H9 (cell line): ENCODE data around the gene KRTAP16-1. TPM values are rescaled to one million over a fixed set of nuclear protein-coding genes. Genes with fewer than 3 reads are reported as not detected.

ENCODE experiments used
- DNase-seq: peaks from one replicate; pipeline ENCODE4 v3.0.0-alpha.2; 2017
- H2AFZ ChIP-seq: one replicate; pipeline ENCODE4 v1.6.1; 2013; ENCODE audit warnings: mild to moderate bottlenecking, low read length, control low read depth, moderate library complexity
- H2AK5ac ChIP-seq: 2 replicates; pipeline ENCODE4 v1.6.1; 2013; ENCODE audit warnings: low read length, control low read depth, mixed read lengths; ENCODE audit not compliant: insufficient read length
- H2BK120ac ChIP-seq: one replicate; pipeline ENCODE4 v1.6.1; 2013; ENCODE audit warnings: low read depth, mild to moderate bottlenecking, low read length, control low read depth, inconsistent platforms; ENCODE audit not compliant: poor library complexity, severe bottlenecking
- H2BK12ac ChIP-seq: 2 replicates; pipeline ENCODE4 v1.6.1; 2013; ENCODE audit warnings: low read length, control low read depth, mixed read lengths, low read depth; ENCODE audit not compliant: insufficient read length
- H2BK15ac ChIP-seq: 2 replicates; pipeline ENCODE4 v1.6.1; 2013; ENCODE audit warnings: low read depth, low read length, control low read depth
- H2BK20ac ChIP-seq: one replicate; pipeline ENCODE4 v1.6.1; 2013; ENCODE audit warnings: low read depth, mild to moderate bottlenecking, low read length, control low read depth, inconsistent platforms; ENCODE audit not compliant: poor library complexity, severe bottlenecking
- H2BK5ac ChIP-seq: 2 replicates; pipeline ENCODE4 v1.6.1; 2013; ENCODE audit warnings: low read length, control low read depth, mixed read lengths; ENCODE audit not compliant: insufficient read length
- H3K14ac ChIP-seq: 2 replicates; pipeline ENCODE4 v1.6.1; 2013; ENCODE audit warnings: low read length, control low read depth; ENCODE audit not compliant: insufficient read depth
- H3K18ac ChIP-seq: 2 replicates; pipeline ENCODE4 v1.6.1; 2013; ENCODE audit warnings: low read depth, mild to moderate bottlenecking, mixed read lengths, low read length, control low read depth; ENCODE audit not compliant: insufficient read length
- H3K23ac ChIP-seq: 2 replicates; pipeline ENCODE4 v1.6.1; 2013; ENCODE audit warnings: low read length, control low read depth, mixed read lengths, low read depth; ENCODE audit not compliant: insufficient read length
- H3K23me2 ChIP-seq: 2 replicates; pipeline ENCODE4 v1.6.1; 2013; ENCODE audit warnings: low read depth, mild to moderate bottlenecking, mixed read lengths, low read length, control low read depth; ENCODE audit not compliant: insufficient read length, poor library complexity, severe bottlenecking
- H3K27ac ChIP-seq: 2 replicates; pipeline ENCODE4 v1.5.1; 2013; ENCODE audit warnings: low read length, control low read depth, mixed read lengths, low read depth; ENCODE audit not compliant: insufficient read length
- H3K27me3 ChIP-seq: 2 replicates; pipeline ENCODE4 v1.6.1; 2013; ENCODE audit warnings: low read length, control low read depth, inconsistent platforms; ENCODE audit not compliant: insufficient read depth
- H3K4ac ChIP-seq: 2 replicates; pipeline ENCODE4 v1.6.1; 2013; ENCODE audit warnings: low read depth, mild to moderate bottlenecking, control low read depth, inconsistent platforms, low read length, moderate library complexity
- H3K4me1 ChIP-seq: 2 replicates; pipeline ENCODE4 v1.6.1; 2013; ENCODE audit warnings: low read length, control low read depth, inconsistent platforms; ENCODE audit not compliant: insufficient read depth
- H3K4me2 ChIP-seq: 2 replicates; pipeline ENCODE4 v1.6.1; 2013; ENCODE audit warnings: low read length, control low read depth, mixed read lengths; ENCODE audit not compliant: insufficient read length, insufficient read depth
- H3K56ac ChIP-seq: 2 replicates; pipeline ENCODE4 v1.6.1; 2013; ENCODE audit warnings: low read depth, mild to moderate bottlenecking, mixed read lengths, low read length, control low read depth; ENCODE audit not compliant: insufficient read length
- H3K79me1 ChIP-seq: 2 replicates; pipeline ENCODE4 v1.6.1; 2013; ENCODE audit warnings: low read depth, mild to moderate bottlenecking, moderate library complexity, low read length, control low read depth, inconsistent platforms; ENCODE audit not compliant: insufficient read depth, poor library complexity, severe bottlenecking
- H3K79me2 ChIP-seq: 2 replicates; pipeline ENCODE4 v1.6.1; 2013; ENCODE audit warnings: low read length, control low read depth, inconsistent platforms; ENCODE audit not compliant: insufficient read depth
- H3K9ac ChIP-seq: 2 replicates; pipeline ENCODE4 v1.6.1; 2013; ENCODE audit warnings: low read length, control low read depth, mixed read lengths; ENCODE audit not compliant: insufficient read length; ENCODE audit errors: extremely low read depth
- H3K9me3 ChIP-seq: one replicate; pipeline ENCODE4 v1.6.1; 2013; ENCODE audit warnings: low read depth, low read length, inconsistent platforms; ENCODE audit not compliant: control insufficient read depth
- H3T11ph ChIP-seq: one replicate; pipeline ENCODE4 v1.6.1; 2013; ENCODE audit warnings: mild to moderate bottlenecking, low read length, control low read depth, inconsistent platforms
- H4K20me1 ChIP-seq: one replicate; pipeline ENCODE4 v1.6.1; 2013; ENCODE audit not compliant: control insufficient read depth, insufficient read length, insufficient read depth
- H4K5ac ChIP-seq: 2 replicates; pipeline ENCODE4 v1.6.1; 2013; ENCODE audit warnings: low read depth, mild to moderate bottlenecking, mixed read lengths, low read length, control low read depth; ENCODE audit not compliant: insufficient read length
- H4K8ac ChIP-seq: replicated peaks from 2 replicates; pipeline ENCODE4 v1.6.1; 2013; ENCODE audit warnings: low read length, control low read depth, mixed read lengths, low read depth; ENCODE audit not compliant: insufficient read length
- H4K91ac ChIP-seq: 2 replicates; pipeline ENCODE4 v1.6.1; 2013; ENCODE audit warnings: low read depth, mild to moderate bottlenecking, moderate library complexity, mixed read lengths, low read length, control low read depth; ENCODE audit not compliant: insufficient read length
- H3K27ac Mint-ChIP-seq, 3 experiments: 2 replicates in 2 of 3; 3 replicates in 1 of 3; pipeline ENCODE4 v1.8.0; 2020 to 2021; ENCODE audit warnings: mixed read lengths in 3 of 3, mild to moderate bottlenecking in 1 of 3, moderate library complexity in 1 of 3
- H3K27me3 Mint-ChIP-seq: 2 replicates; pipeline ENCODE4 v1.8.0; 2021; ENCODE audit warnings: low read depth, mild to moderate bottlenecking, moderate library complexity, mixed read lengths
- H3K36me3 Mint-ChIP-seq, 3 experiments: 2 replicates in 2 of 3; 3 replicates in 1 of 3; pipeline ENCODE4 v1.8.0; 2020 to 2021; ENCODE audit warnings: low read depth in 3 of 3, mixed read lengths in 3 of 3; ENCODE audit not compliant: insufficient read depth in 1 of 3
- H3K4me1 Mint-ChIP-seq, 2 experiments: 2 replicates each; pipeline ENCODE4 v1.8.0; 2020; ENCODE audit warnings: mixed read lengths in 2 of 2
- H3K4me3 Mint-ChIP-seq, 2 experiments: 2 replicates in 1 of 2; 3 replicates in 1 of 2; pipeline ENCODE4 v1.8.0; 2020 to 2021; ENCODE audit warnings: mild to moderate bottlenecking in 2 of 2, mixed read lengths in 2 of 2, moderate library complexity in 1 of 2
- H3K9me3 Mint-ChIP-seq, 2 experiments: 2 replicates in 1 of 2; 3 replicates in 1 of 2; pipeline ENCODE4 v1.8.0; 2020; ENCODE audit warnings: mild to moderate bottlenecking in 2 of 2, mixed read lengths in 2 of 2, moderate library complexity in 1 of 2
- WGBS: extraction: QIAGEN DNeasy Blood & Tissue Kit; methylation state at CpG from one replicate; pipeline ENCODE4 v1.1.7; 2013; ENCODE audit warnings: missing lambda C conversion rate, low lambda C conversion rate, mixed read lengths; ENCODE audit not compliant: insufficient read length; ENCODE audit errors: extremely low coverage; 5-methylcytosine and 5-hydroxymethylcytosine counted together
- total RNA-seq: library from RNA; stranded (reverse); gene quantifications from 2 replicates; pipeline ENCODE4 v1.2.1, GENCODE V29; 2021
- TF ChIP-seq, protein P1 (sequence below): fragments of 200-600 bp; sonication (generic); conservative IDR thresholded peaks from 3 replicates; pipeline ENCODE4 v1.8.0; 2021; ENCODE audit warnings: antibody characterized with exemption, mild to moderate bottlenecking

The KRTAP16-1 gene
- total RNA-seq, 1 experiment from 2014 or later, result not detected

DNA sequence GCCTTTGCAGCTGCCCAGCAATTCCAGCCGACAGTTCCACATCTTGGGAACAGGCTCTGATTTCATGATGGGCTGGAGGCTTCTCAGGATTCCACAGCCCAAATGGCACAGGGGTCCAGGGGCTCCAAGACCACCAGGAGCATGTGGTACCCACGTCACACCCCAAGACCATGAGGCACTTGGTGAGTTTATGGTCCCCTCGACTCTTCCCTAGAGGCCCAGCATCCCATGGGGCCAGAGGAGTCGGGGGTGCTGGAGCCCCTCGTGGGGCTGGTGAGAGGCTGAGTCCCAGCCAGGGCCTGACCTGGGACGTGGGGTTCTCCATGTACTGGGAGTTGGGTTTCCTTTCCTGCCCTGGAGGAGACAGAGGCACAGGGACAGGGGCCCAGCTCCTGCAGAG, 16.5 kb upstream of the KRTAP16-1 start:
- WGBS, result no CpG with 5 or more reads among the region's 6 CpGs
- peaks cover 3 to 4% of the 10 kb centered on the region in 2 experiments; a peak in 3 of 5 replicates for H3K9me3 Mint-ChIP-seq
- TF ChIP-seq, protein P1, sequence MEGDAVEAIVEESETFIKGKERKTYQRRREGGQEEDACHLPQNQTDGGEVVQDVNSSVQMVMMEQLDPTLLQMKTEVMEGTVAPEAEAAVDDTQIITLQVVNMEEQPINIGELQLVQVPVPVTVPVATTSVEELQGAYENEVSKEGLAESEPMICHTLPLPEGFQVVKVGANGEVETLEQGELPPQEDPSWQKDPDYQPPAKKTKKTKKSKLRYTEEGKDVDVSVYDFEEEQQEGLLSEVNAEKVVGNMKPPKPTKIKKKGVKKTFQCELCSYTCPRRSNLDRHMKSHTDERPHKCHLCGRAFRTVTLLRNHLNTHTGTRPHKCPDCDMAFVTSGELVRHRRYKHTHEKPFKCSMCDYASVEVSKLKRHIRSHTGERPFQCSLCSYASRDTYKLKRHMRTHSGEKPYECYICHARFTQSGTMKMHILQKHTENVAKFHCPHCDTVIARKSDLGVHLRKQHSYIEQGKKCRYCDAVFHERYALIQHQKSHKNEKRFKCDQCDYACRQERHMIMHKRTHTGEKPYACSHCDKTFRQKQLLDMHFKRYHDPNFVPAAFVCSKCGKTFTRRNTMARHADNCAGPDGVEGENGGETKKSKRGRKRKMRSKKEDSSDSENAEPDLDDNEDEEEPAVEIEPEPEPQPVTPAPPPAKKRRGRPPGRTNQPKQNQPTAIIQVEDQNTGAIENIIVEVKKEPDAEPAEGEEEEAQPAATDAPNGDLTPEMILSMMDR, result no peak

More for the DNA sequence above, 16.5 kb upstream of the KRTAP16-1 start:
- H3K9ac ChIP-seq, result no peak overlapping the region
- no peak overlapping the region for H4K5ac ChIP-seq
- H2AFZ ChIP-seq, result no peak overlapping the region
- Mint-ChIP-seq H3K27me3 (peaks cover 2% of the 10 kb centered on the region; the same call in 1 of the 2 replicates), H3K36me3 (0 out of 7 replicates have a peak, but pooled peaks cover 0 to 1% (median 0%) of the 10 kb centered on the region in 3 experiments), H3K4me1 (peaks cover 3 to 4% of the 10 kb centered on the region in 2 experiments; a peak in 2 of 4 replicates), H3K4me3 (no peak overlapping the region), H3K27ac (no peak overlapping the region)
- H2AK5ac ChIP-seq, result no peak overlapping the region
- H2BK15ac ChIP-seq, result no peak overlapping the region
- no peak overlapping the region for H4K8ac ChIP-seq
- H2BK20ac ChIP-seq, result no peak overlapping the region
- H3K9me3 ChIP-seq, result no peaks in the 10 kb centered on the region
- H4K91ac ChIP-seq, result no peak overlapping the region
- no peak for DNase-seq
- no peak overlapping the region for H3K18ac ChIP-seq
- H3K4me1 ChIP-seq, result no peaks in the 10 kb centered on the region
- no peak overlapping the region for H3K27ac ChIP-seq
- no peak overlapping the region for H2BK12ac ChIP-seq
- no peaks in the 10 kb centered on the region for H3K79me1 ChIP-seq
- H3T11ph ChIP-seq, result no peak overlapping the region
- no peak overlapping the region for H2BK120ac ChIP-seq
- H2BK5ac ChIP-seq, result no peak overlapping the region
- H3K79me2 ChIP-seq, result no peaks in the 10 kb centered on the region
- no peak overlapping the region for H3K4me2 ChIP-seq
- H4K20me1 ChIP-seq, result no peaks in the 10 kb centered on the region
- H3K4ac ChIP-seq, result no peak overlapping the region
- H3K23me2 ChIP-seq, result no peaks in the 10 kb centered on the region
- H3K27me3 ChIP-seq, result no peaks in the 10 kb centered on the region
- no peak overlapping the region for H3K14ac ChIP-seq
- H3K23ac ChIP-seq, result no peak overlapping the region
- no peak overlapping the region for H3K56ac ChIP-seq
